ENCODE results near the gene COL4A2.

COL4A2 gene

DNA sequence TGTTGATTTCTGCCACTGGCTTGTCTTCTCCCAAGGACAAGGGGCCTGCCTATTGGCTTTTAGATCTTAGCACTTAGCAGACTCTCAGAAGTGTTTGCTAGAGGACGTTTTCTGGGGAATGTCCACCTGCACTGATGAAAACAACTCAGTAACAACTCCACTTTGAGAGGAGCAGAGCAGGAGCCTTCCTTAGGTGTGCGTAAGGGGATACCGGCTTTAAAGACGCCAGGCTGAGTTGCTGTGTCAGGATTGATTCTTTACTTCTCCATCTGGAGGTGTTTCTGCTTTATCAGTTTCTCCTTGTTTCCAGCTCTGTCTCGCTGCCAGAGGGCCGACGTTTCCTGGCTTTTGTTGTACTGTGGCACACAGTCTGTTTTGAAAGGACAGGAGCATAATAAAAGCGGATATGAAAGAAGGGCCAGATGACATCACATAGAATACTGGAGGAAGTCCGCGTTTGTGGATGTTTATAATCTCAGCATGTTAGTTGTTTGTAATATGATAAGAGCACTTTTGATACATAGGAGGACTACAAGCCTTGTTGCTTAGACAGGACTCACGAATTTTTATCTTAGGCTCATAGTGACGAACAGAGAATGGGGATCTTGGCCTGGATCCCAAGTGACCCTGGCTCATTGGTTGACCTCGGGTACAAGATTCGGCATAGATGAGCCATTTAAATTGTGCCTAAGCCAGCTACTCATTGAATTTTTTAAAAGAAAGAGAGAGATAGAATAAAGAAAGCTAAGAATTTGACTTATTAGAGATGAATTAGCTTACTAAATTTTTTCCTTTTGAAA, 34.6 kb downstream of the COL4A2 start:
- no peak for DNase-seq

DNA sequence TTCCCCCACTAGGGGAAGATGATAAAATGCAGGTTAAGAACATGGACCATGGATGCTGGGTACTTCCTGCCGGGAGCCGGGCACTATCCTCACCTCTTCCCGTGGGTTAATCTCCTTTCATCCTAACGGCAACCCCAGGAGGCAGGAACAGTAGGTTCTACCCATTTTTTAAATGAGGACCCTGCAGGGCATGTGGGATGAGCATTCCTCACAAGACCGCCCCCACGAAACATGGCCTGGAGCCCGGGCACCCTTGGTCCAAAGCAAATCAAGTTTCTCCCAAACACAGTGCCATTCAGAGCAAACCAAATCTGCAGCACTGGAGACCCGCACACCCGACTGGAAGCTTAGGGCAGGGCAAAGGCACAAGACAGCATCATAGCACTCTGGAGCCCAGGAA, 35.4 kb downstream of the COL4A2 start:
- no peak for DNase-seq

DNA sequence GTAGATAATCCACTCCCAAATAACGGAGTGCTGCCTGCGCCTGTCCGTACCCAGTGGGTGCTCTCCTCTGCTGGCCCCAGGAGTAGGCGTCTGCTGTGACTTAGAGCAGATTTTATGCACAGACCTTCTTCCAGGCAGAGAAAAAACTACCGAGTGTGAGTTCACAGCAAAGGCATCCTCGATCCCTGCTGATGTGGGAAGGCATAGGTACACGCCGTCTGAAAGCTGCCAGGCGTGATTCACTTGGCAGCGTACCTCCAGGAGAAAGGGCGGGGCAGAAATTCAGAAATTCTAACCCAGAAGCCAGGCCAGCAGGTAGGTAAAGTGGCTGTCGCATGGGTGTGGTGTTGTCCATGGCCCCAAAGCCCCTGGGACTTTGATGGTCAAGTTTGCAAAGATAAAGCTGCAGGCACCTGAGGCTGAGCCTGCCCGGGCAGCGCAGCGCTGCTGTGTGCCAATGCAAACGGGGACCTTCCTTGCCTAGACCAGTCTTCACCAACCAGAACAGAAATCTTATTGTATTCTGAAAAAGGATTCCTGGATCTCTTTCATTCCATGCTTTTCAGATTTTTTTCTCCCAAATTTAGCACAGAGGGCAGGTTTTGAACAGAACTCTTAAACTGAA, 36.3 kb downstream of the COL4A2 start:
- no peak for DNase-seq

DNA sequence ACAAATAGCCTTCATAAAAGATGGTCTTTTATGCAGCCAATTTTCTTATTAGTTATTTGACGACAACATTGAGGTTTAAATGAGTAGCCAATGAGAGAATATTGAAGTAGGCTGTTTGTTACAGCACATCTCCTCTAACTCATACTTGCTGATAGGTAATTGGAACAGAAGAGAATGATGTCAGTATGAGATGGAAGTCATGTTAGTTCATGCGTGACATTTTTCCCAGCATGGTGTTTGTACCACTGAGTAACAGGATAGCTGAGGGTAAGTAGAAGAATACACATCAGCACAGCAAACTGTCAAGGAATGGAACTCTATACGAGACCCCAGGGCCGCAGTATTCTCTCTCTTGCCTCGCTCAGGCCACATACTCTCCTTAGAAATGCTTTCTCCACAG, 37.2 kb downstream of the COL4A2 start:
- no peak for DNase-seq

- no peak for DNase-seq
Measured at GRCh38 chr13:110345266-110345665, 38.2 kb downstream of the COL4A2 start.

DNA sequence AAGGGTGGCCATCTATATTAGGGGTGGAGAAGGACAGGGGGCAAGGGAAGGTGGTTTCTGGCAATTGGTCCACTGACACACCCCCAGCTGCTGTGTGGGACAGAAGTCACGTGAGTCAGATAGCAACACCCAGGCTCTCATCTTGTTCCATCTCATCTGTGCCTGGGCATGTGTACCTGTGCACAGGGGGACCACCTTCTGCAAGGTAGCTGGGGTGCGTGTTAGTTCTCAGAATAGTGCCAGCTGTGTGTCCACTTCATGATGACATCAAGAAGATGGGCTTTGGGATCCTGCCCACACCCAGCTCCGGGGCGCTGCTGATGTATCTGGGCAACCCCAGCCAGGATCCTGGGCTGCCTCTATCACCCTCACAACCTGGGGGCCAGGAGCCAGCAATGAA, 38.6 kb downstream of the COL4A2 start:
- DNase-seq, result no peak

DNA sequence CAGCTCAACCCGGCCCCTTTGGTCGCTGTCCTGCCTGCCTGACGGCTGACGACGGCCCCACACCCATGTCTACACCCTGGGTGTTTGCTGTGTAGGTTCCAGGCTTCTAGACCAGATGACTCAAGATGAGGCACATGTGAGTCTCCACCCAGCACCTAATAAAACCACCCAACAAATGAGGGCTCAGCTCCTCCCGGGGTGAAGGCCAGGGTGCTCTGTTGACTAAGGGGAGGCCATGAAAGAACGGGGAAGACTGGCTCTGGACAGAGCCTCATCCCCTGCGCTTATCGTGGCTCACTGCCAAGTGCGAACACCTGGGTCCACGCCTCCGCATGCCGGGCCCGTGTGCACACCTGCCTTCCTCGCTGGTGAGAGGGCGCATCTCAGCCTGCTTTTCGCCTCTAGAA, 39.6 kb downstream of the COL4A2 start:
- DNase-seq, result no peak

DNA sequence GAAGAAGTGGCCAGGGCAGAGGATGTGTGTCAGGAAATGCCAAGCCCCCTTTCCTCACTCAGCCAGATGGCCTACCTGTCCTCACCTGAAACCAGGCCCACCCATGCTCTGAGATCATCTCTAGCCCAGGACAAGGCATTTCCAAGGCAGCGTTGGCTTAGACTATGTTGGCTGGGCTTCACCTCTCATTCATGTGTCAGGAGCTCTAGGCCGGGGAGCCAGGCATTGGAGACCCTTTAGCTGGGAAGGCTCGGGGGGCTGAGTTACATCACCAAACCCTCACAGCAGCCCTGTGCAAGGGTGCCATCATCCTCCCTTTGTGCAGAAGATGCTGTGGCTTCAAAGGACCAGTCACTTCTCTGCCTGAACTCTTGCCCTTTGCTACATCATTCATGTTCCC, 40.0 kb downstream of the COL4A2 start:
- DNase-seq, result no peak

DNA sequence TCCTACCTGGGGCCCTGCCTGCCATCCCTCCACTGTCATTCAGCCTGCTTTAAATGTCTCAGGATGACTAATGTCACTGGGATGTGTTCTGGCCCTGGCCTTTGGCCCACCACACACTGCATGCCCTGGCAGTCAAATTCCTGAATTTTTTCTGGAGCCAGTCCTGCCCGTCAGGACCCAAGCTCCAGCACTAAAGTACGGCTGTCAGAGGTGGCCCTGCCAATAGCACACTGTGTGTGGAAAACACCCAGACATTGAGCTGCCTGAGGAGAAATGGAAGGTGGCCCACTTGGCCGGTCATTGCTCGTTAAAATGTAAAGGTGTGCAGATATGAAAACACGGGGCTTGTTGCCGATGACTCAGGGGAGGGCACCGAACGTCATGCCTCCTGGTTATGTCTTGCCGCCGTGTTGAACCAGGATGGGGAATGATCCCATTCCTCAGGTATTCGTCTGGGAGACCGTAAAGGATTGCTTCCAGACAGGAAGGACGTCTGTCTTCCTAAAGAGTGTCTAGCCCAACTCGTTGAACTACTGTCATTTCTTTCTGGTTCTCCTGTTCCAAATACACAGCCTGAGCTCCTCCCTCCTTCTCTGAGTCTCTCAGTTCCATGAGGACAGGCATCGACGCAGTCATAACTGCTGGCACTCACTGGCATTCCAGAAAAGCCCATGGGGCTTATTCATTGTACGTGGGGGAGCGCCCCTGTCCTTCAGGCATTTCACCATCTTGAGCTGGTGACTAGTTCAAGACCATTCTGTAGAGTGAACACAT, 40.6 kb downstream of the COL4A2 start:
- DNase-seq, result no peak

DNA sequence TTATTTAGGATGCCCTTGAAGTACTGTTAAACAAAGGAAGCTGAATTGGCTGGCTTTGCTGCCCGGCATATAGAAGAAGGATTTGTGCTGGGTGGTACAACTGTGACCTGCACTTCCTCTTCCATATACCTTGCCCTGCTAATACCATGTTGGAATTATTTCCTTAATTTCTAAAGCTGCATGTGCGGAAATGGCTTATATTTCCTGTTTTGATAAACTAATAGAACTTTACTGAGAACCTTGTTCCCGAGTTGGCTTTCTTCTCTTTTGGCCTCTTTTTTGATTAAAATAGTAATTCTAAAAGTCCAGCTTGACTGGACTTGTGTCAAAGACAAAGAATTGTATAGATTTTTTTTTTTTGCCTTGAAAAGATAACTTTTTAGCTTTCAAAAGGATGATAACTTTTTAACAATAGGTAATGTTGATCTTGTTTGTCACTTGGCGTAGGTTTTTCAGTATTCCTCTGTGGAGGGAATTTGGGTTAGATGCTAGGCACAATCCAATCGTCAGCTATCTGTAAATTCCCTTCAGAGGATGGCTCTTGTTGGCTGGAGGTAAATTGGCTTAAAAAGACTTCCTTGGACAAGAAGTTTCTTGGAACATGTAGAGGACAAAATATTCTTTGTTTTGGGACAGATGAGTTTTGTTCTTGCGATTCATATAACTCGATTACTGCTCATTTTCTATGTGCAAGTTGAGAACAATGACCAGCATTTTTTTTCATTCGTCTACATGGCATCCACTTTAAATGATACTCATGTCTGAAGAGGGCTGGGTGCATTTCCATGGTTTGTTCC, 41.4 kb downstream of the COL4A2 start:
- DNase-seq, result no peak

GRCh38 chr13:110349239-110349638, 42.2 kb downstream of the COL4A2 start:
- DNase-seq, result no peak

- no peak for DNase-seq
Measured at GRCh38 chr13:110350049-110350448, 43.0 kb downstream of the COL4A2 start.

DNA sequence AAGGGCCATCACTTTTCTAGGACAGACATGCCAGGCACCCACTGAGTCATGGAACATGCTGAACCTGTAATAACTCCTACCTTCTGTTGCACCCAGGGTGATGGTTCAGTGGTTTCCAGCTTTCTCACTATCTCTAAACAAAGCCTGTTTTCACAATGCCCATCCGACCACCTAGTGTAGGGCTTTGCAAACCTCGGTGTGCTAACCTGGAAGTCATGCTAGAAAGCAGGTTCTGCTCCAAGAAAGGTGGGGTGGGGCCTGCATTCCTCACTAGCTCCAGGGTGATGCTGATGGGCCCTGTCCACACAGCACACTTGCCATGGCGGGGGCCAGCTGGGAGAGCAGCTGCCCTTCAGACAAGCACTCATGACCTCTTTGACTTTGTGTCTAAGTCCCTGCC, 43.4 kb downstream of the COL4A2 start:
- no peak for DNase-seq

DNA sequence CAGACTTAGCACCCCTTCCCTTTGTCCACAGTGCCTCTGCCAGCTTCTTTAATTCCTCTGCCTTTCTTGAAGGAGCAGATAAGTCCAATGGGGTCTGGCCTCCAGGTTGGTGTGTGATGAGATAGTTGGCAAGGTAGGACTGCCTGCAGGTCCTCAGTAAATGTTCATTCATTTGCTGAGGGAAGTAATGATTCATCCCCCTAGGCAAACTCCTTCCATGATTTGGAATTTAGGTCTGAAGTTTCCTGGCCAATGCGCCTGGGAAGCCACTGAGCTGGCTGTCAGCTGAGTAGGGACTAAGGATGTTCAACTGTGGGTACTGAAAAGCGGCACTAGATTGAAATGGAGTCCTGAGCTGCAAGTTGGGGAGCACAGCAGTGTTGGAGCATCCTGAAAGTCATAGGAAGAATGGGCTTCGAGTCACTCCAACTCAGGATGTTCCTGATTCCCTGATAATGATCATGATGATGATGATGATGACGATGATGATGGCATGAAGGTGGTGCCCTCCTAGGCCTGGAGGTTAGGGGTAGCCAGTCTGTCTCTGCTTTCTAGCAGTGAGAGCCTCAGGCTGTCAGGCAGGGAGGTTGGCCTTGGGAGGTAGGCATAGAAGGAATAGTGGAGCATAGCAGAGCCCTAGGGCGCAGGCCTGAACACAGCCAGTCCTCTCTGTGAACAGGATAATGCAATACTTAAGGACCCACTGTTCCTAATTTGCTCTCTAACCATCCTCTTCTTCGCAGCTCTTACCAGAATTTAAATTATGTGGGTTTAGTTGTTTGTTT, 44.7 kb downstream of the COL4A2 start:
- no peak for DNase-seq

- no peak for DNase-seq
Measured at GRCh38 chr13:110352735-110353134, 45.7 kb downstream of the COL4A2 start.

DNA sequence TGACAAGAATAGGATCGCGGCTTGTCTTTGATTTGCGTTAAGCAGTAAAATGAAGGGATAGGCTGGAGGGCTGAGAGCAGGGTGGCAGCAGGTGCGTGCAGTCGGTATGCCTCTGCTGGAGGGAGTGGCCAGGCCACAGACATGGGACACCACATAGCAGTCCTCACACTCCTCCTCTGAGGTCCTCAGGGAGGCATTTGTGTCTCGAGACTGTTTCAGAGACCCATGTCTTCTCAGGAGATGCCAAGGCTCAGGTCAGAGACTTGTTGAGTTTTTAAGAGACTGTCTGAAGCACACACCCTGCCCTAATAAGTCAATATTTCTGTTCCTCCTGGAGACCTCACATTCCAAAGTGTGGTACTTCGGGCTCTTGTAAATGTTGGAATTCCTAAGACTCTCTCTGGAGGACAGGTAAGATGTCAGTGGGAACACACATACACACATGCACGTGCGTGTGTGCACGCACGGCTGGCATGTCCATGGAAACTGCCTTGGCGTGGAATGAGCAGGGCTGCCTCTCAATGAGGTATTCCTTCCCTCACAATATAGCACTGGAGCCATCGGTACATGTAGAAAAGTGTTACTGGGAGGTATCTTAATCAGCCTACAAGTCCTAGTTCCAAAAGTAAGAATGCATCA, 46.4 kb downstream of the COL4A2 start:
- no peak for DNase-seq

DNA sequence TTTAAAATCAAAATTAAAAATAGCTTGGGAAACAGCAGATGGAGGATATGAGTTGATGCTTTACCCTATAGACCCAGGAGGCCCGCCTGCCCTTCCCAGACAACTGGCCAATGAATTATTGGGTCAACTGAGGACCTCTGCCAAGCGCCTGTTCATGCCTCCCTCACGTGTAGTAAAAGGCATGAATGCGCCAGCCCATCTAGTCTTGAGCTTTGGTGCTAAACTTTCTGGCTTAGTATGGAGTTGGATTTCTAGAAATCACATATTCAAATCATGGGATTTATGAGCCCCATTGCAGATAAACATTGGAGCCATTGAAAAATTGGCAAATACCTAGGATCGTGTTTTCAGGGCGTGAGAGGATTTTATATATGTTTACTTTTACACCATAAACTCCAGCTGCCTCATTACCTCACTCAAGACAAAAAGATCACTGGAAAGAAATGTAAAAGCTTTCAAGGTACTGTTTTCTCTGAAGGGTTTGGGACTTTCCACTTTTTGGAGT, 47.1 kb downstream of the COL4A2 start:
- no peak for DNase-seq

GRCh38 chr13:110354715-110355473, 47.8 kb downstream of the COL4A2 start:
- no peak for DNase-seq

GRCh38 chr13:110356362-110356761, 49.3 kb downstream of the COL4A2 start:
- DNase-seq, result no peak

DNA sequence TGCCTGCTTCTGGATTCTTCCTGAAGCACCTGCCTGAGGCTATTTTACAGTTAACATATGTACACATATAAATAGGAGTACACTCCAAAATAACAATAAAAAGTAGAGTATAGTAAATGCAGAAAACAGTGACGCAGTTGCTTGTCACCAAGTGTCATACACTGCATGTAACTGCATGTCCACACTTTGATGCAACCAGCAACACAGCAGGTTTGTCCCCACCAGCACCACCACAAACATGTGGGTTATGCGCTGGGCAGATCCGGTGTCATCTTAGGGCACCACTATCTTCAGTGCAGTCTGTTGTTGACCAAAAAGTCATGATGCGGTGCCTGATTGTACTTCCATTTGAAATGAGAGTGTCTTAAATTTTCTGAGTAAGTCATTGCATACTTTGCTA, 51.3 kb downstream of the COL4A2 start:
- DNase-seq, result no peak

DNA sequence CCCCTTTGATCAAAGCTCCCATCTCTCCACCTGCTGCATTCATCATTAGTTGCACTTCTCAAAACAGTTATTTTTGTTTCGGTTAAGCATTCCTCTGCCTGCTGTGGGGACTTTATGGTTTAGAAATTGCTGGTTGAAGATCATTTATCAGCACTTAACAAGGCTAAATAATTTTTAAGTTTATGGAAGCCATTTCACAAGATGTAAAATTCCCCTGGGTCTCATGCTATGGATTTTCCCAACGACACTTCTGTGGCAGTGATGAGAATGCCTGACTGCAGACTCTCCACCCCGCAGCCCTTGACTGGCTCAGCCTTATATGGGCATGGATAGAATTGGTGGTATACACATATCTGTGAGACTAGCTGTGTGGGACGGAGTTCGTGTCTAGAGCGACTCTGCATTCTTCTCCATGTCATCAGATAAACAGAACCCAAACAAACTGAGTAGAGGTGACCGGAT, 52.8 kb downstream of the COL4A2 start:
- DNase-seq, result no peak

Measured in NCI-H2171 (cell line).